Panc1 (cell line): ENCODE data around the gene CARMIL1. TPM values are rescaled to one million over a fixed set of nuclear protein-coding genes. Genes with fewer than 3 reads are reported as not detected.

Experiments
- ATAC-seq: fragments of 200-7000 bp; cut with Tn5 transposase; 2 replicates; pipeline ENCODE4 v1.9.1; 2020; ENCODE audit warnings: mild to moderate bottlenecking, moderate library complexity
- BruUV-seq: library from RNA; stranded (reverse); fragments of 400-500 nt; replicated peaks from 2 replicates; lab custom pipeline; 2021; lab: Mats Ljungman, UMichigan
- CTCF ChIA-PET: fragments of 300-600 bp; sonication (Branson Sonifier 250); formaldehyde crosslinking; loops from one replicate; lab custom pipeline; 2022; ENCODE audit warnings: antibody characterized with exemption; lab: Charles Lee
- POLR2A ChIA-PET: fragments of 300-600 bp; sonication (Branson Sonifier 250); formaldehyde crosslinking; loops from one replicate; lab custom pipeline; 2022; ENCODE audit warnings: antibody characterized with exemption; lab: Charles Lee
- DNase-seq: peaks from one replicate; pipeline ENCODE4 v3.0.0-alpha.2; 2010; ENCODE audit warnings: low read depth, low spot score
- H3K27ac ChIP-seq: 2 replicates; pipeline ENCODE4 v1.5.1; 2011; ENCODE audit warnings: mild to moderate bottlenecking, low read length, inconsistent platforms
- H3K27me3 ChIP-seq: fragments of 200-500 bp; sonication (Bioruptor generic); 2 replicates; pipeline ENCODE4 v1.6.0; 2014; ENCODE audit warnings: low read length, inconsistent platforms; ENCODE audit not compliant: control insufficient read depth, insufficient read depth
- H3K36me3 ChIP-seq: fragments of 200-500 bp; sonication (Bioruptor generic); 2 replicates; pipeline ENCODE4 v1.5.1; 2014; ENCODE audit warnings: inconsistent platforms, mild to moderate bottlenecking, low read length, moderate library complexity; ENCODE audit not compliant: control insufficient read depth, insufficient read depth
- H3K4me1 ChIP-seq: 2 replicates; pipeline ENCODE4 v1.5.1; 2011; ENCODE audit warnings: inconsistent platforms, mild to moderate bottlenecking, low read length, moderate library complexity; ENCODE audit not compliant: control insufficient read depth, insufficient read depth
- H3K4me3 ChIP-seq, 2 experiments: 2 replicates each; pipeline ENCODE4 v1.5.1; 2011 to 2012; ENCODE audit warnings: low read depth in 2 of 2, low read length in 2 of 2, mild to moderate bottlenecking in 2 of 2, inconsistent platforms in 1 of 2, moderate library complexity in 1 of 2
- H3K9me3 ChIP-seq: fragments of 200-500 bp; sonication (Bioruptor generic); 2 replicates; pipeline ENCODE4 v1.5.1; 2014; ENCODE audit warnings: low read depth, mild to moderate bottlenecking, inconsistent platforms, low read length, moderate library complexity; ENCODE audit not compliant: control insufficient read depth, insufficient read depth
- CTCF ChIP-seq: fragments of 450-650 bp; IDR thresholded peaks from 2 replicates; pipeline ENCODE4 v1.5.1; 2017; ENCODE audit warnings: mild to moderate bottlenecking
- POLR2AphosphoS5 ChIP-seq: IDR thresholded peaks from 2 replicates; pipeline ENCODE4 v1.6.1; 2012; ENCODE audit warnings: mild to moderate bottlenecking, low read depth, low read length, moderate library complexity
- REST ChIP-seq, 2 experiments: IDR thresholded peaks; 2 replicates each; pipeline ENCODE4 v1.6.1; 2011 to 2012; ENCODE audit warnings: low read depth in 2 of 2, control low read depth in 1 of 2, low read length in 1 of 2, mild to moderate bottlenecking in 1 of 2, moderate library complexity in 1 of 2; ENCODE audit not compliant: insufficient read depth in 1 of 2
- SIN3A ChIP-seq: IDR thresholded peaks from 2 replicates; pipeline ENCODE4 v1.6.1; 2012; ENCODE audit warnings: low read depth, mild to moderate bottlenecking, low read length, moderate library complexity, borderline replicate concordance; ENCODE audit not compliant: insufficient read depth
- TCF7L2 ChIP-seq: IDR thresholded peaks from 2 replicates; pipeline ENCODE4 v1.6.1; 2011; ENCODE audit warnings: mild to moderate bottlenecking, low read depth, low read length, inconsistent platforms
- in situ Hi-C: cut with HindIII; loops from 2 replicates; pipeline ENCODE4 v1.10.0; 2016; ENCODE audit warnings: low sequenced_read_pairs, low pct_unique_long_range_greater_than_20kb
- intact Hi-C: fragments of 100-400 bp; cut with micrococcal nuclease; formaldehyde crosslinking; loops from one replicate; pipeline ENCODE4 v1.10.0; 2022; ENCODE audit not compliant: unreplicated experiment
- total RNA-seq: library from RNA; stranded (reverse); gene quantifications from one replicate; pipeline ENCODE4 v1.2.1, GENCODE V29; 2021; ENCODE audit not compliant: unreplicated experiment

The CARMIL1 gene
- total RNA-seq, 1 experiment from 2014 or later, result 4.0 TPM

- in situ Hi-C loops, result no loop called here
- BruUV-seq, result no TSS peak
- Histone ChIP-seq H3K4me1 (no peaks in the 10 kb centered on the region), H3K27me3 (no peaks in the 10 kb centered on the region), H3K4me3 (no peak overlapping the region), H3K9me3 (no peaks in the 10 kb centered on the region), H3K27ac (no peak overlapping the region), H3K36me3 (no peaks in the 10 kb centered on the region)
- CTCF ChIA-PET, result no interaction called here
- DNase-seq (no peak), ATAC-seq (no peak)
- POLR2A ChIA-PET, result no interaction called here
- intact Hi-C loops, result no loop called here
- TF ChIP-seq SIN3A, result no peak
- TF ChIP-seq POLR2AphosphoS5, result no peak
- no peak for TF ChIP-seq CTCF
- no peak for TF ChIP-seq REST (IDR thresholded peaks at IDR 0.05; ENCODE audit: insufficient read depth in 1 of 2, low read depth in 2 of 2, low read length in 1 of 2)
- TF ChIP-seq TCF7L2, result no peak
Observed at GRCh38 chr6:25436760-25437159, 157.6 kb downstream of the CARMIL1 start.

- ATAC-seq (no peak), DNase-seq (no peak)
- no peaks in the 10 kb centered on the region for H3K36me3 ChIP-seq
- in situ Hi-C loops, result no loop called here
- POLR2A ChIA-PET, result no interaction called here
- intact Hi-C loops, result no loop called here
- no peak overlapping the region for H3K27ac ChIP-seq
- no peaks in the 10 kb centered on the region for H3K9me3 ChIP-seq
- no peaks in the 10 kb centered on the region for H3K27me3 ChIP-seq
- no peak for TF ChIP-seq POLR2AphosphoS5
- BruUV-seq, result no TSS peak
- H3K4me1 ChIP-seq, result no peaks in the 10 kb centered on the region
- H3K4me3 ChIP-seq, result no peak overlapping the region
- CTCF ChIA-PET, result no interaction called here
Observed at GRCh38 chr6:25439368-25439767, 160.2 kb downstream of the CARMIL1 start.

- Histone ChIP-seq H3K27ac (no peak overlapping the region), H3K9me3 (no peaks in the 10 kb centered on the region), H3K36me3 (no peaks in the 10 kb centered on the region), H3K4me3 (no peak overlapping the region), H3K27me3 (no peaks in the 10 kb centered on the region), H3K4me1 (no peaks in the 10 kb centered on the region)
- no peak for TF ChIP-seq REST (IDR thresholded peaks at IDR 0.05; ENCODE audit: insufficient read depth in 1 of 2, low read depth in 2 of 2, low read length in 1 of 2)
- no peak for TF ChIP-seq SIN3A
- CTCF ChIA-PET, result no interaction called here
- BruUV-seq, result no TSS peak
- in situ Hi-C loops, result no loop called here
- intact Hi-C loops, result no loop called here
- ATAC-seq (no peak), DNase-seq (no peak)
- POLR2A ChIA-PET, result no interaction called here
Observed at GRCh38 chr6:25441663-25442270, 162.6 kb downstream of the CARMIL1 start.
